Left lung (tissue), 10 donors: Measurements from ENCODE around the gene SLC34A1. TPM values are rescaled to one million over a fixed set of nuclear protein-coding genes. Genes with fewer than 3 reads are reported as not detected.

Experiments used
- ATAC-seq: fragments of 200-7000 bp; cut with Tn5 transposase; one replicate; pipeline ENCODE4 v1.9.1; 2020; ENCODE audit warnings: moderate library complexity
- DNase-seq, 4 donors: peaks; one replicate each; pipeline ENCODE4 v3.0.0-alpha.2; 2013 to 2020
- H3K27ac ChIP-seq, 2 donors: fragments of 200-600 bp; sonication (generic) in 1 of 2; one replicate each; pipeline versions ENCODE4 v1.5.0 to v1.8.0; 2020 to 2021
- H3K27me3 ChIP-seq, 2 donors: fragments of 200-600 bp; sonication (generic) in 1 of 2; one replicate each; pipeline versions ENCODE4 v1.5.0 to v1.8.0; 2020 to 2021
- H3K36me3 ChIP-seq, 2 donors: fragments of 200-600 bp; sonication (generic) in 1 of 2; one replicate each; pipeline versions ENCODE4 v1.5.0 to v1.8.0; 2020 to 2021
- H3K4me1 ChIP-seq, 2 donors: fragments of 200-600 bp; one replicate each; pipeline ENCODE4 v1.8.0; 2021
- H3K4me3 ChIP-seq, 2 donors: fragments of 200-600 bp; sonication (generic) in 1 of 2; one replicate each; pipeline versions ENCODE4 v1.5.0 to v1.8.0; 2020 to 2021; ENCODE audit warnings: mild to moderate bottlenecking in 1 of 2
- H3K9me3 ChIP-seq, 2 donors: fragments of 200-600 bp; sonication (generic) in 1 of 2; one replicate each; pipeline versions ENCODE4 v1.5.0 to v1.8.0; 2020 to 2021
- CTCF ChIP-seq, 2 donors: fragments of 200-600 bp; sonication (generic) in 1 of 2; IDR thresholded peaks; one replicate each; pipeline versions ENCODE4 v1.5.0 to v1.8.0; 2021; ENCODE audit warnings: antibody characterized with exemption in 2 of 2
- intact Hi-C, 2 donors: fragments of 100-400 bp; cut with DNase I; formaldehyde crosslinking; loops; one replicate each; pipeline versions ENCODE4 v1.11.2 to v1.14.2; 2022
- polyA plus RNA-seq, 6 donors: library from polyadenylated mRNA; unstranded; fragments of 120-200 nt; gene quantifications; one replicate each; pipeline ENCODE4 v1.2.1, GENCODE V29; 2013; ENCODE audit not compliant: insufficient read length in 6 of 6
- total RNA-seq, 2 donors: library from RNA; stranded (reverse); fragmentation: NEBNext Ultra II Directional; extraction: Animal tissue kit (Norgen Biotek cat#: 25700); gene quantifications; one replicate each; pipeline ENCODE4 v1.2.1, GENCODE V29; 2021
- donor health status: DM: no; HTN: yes; CAD: no.
- donor health status: DM: no; HTN: no; CAD: no.

SLC34A1 gene
- total and polyA plus RNA-seq, 8 donors = 0.18 to 1.7 (median 0.36) TPM; not detected in 3

GRCh38 chr5:177399997-177400868 lies 16.0 kb downstream of the SLC34A1 start, which contains the start of gene PFN3:
PFN3 (minus strand) TSS chr5:177400661; CDS start chr5:177400576, 85 bp downstream.
- TF ChIP-seq CTCF (IDR thresholded peaks at IDR 0.05) = no peak
- Histone ChIP-seq H3K4me1 (peaks cover 21 to 37% of the 10 kb centered on the region in 2 donors), H3K9me3 (no peaks in the 10 kb centered on the region), H3K27me3 (peaks cover 44 to 95% of the 10 kb centered on the region in 2 donors), H3K27ac (no peak within 1 kb of the TSS), H3K36me3 (no peaks in the 10 kb centered on the region), H3K4me3 (no peak within 1 kb of the TSS)
- ATAC-seq = no peak
- intact Hi-C loops = loop anchor here in 1 of 2 donors (10.0 kb wide), 1 partner anchor 55 kb away; no protein-coding TSS in a partner anchor
- DNase-seq = peak in 1 of 4 donors; percentile 43

- ATAC-seq = peak; percentile 70
- Histone ChIP-seq H3K27me3 (peaks cover 44 to 79% of the 10 kb centered on the region in 2 donors), H3K4me3 (peak overlapping the region in 1 of 2 donors; percentile 68), H3K27ac (no peak overlapping the region), H3K4me1 (peaks cover 21 to 49% of the 10 kb centered on the region in 2 donors), H3K9me3 (no peaks in the 10 kb centered on the region), H3K36me3 (no peaks in the 10 kb centered on the region)
- TF ChIP-seq CTCF (IDR thresholded peaks at IDR 0.05) = peak; percentile 21 to 26
- intact Hi-C loops = no loop called here
- peak in 3 of 4 donors; percentile 61 to 89 (median 69) for DNase-seq
These were observed 18.2 kb downstream of the SLC34A1 start for GRCh38 chr5:177402271-177403043.

GRCh38 chr5:177403102-177403791 lies 19.0 kb downstream of the SLC34A1 start:
- peaks cover 21 to 49% of the 10 kb centered on the region in 2 donors for H3K4me1 ChIP-seq

More at GRCh38 chr5:177403102-177403791, 19.0 kb downstream of the SLC34A1 start:
- H3K27ac ChIP-seq = no peak overlapping the region
- H3K4me3 ChIP-seq = peak overlapping the region; percentile 58 to 68
- TF ChIP-seq CTCF (IDR thresholded peaks at IDR 0.05) = no peak
- no peaks in the 10 kb centered on the region for H3K36me3 ChIP-seq
- no peak for DNase-seq
- H3K27me3 ChIP-seq = peaks cover 44 to 71% of the 10 kb centered on the region in 2 donors
- peak; percentile 7 for ATAC-seq
- H3K9me3 ChIP-seq = no peaks in the 10 kb centered on the region
- intact Hi-C loops = no loop called here
